ENCODE results near the gene PDGFB. TPM values are rescaled to one million over a fixed set of nuclear protein-coding genes. Genes with fewer than 3 reads are reported as not detected.

Gene PDGFB
- total RNA-seq, result 10 to 100 TPM in 1 of 2 donors, 1 to 10 TPM in 1; 5.9 to 10.4 TPM
- polyA plus RNA-seq (2013, experiment 1 of 2), result 3.5 TPM
- polyA plus RNA-seq (2013, experiment 2 of 2), result 3.3 TPM
- long read RNA-seq, experiment 1, partial matches to known transcripts, result 4 of 9 reads
- long read RNA-seq, experiment 1, other reads (novel, unspliced or antisense), result 2 of 9 reads
- long read RNA-seq, experiment 2, transcript PDGFB-201 (7 exons, 3,497 nt), result major isoform, 20 of 28 reads
- long read RNA-seq, experiment 2, partial matches to known transcripts, result 2 of 28 reads
- long read RNA-seq, experiment 2, other reads (novel, unspliced or antisense), result 6 of 28 reads
- long read RNA-seq, experiment 3, transcript PDGFB-201 (7 exons, 3,497 nt), result major isoform, 11 of 18 reads
- long read RNA-seq, experiment 3, partial matches to known transcripts, result 2 of 18 reads
- long read RNA-seq, experiment 3, other reads (novel, unspliced or antisense), result 5 of 18 reads
- long read RNA-seq, experiment 4, partial matches to known transcripts, result 0 of 3 reads
- long read RNA-seq, experiment 4, other reads (novel, unspliced or antisense), result 1 of 3 reads

DNA sequence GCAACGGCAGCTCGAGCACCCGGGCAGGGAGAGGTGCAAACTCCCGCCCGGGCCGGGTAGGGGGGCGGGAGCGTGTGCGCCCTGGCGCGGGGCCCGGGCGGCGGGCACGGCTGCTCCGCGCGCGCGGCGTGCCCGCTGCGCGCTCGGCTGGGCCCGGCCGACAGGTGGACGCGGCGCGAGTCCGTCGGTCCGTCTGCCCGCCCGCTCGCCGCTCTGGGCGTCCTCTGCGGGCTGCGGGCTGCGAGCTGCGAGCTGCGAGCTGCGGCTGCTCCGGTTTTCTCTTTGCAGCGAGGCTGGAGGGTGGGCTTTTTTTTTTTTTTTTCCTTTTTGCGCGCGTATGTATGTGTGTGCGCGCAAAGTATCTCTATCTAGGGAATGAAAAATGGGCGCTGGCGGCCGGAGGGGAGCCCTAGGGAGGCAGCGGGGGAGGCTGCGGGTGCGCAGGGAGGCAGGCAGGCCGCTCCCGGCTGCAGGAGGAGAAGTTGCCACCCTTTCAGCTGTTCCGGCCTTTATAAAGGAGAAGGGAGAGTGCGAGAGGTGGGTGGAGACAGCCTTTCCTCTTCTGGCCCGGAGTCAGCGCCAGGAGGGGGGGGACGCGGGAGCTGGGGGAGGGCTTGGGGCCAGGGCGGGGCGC, at the start of gene PDGFB:
TSS of gene PDGFB (minus strand) at position 487 of the 634 bp plus-strand sequence. CDS start 1,019 bp downstream, outside the sequence.
- Mint-ChIP-seq H3K27me3 (ENCODE audit: insufficient read depth) (peaks cover 48% of the 10 kb centered on the region), H3K4me3 (peak within 1 kb of the TSS; percentile 76), H3K27ac (no peak within 1 kb of the TSS), H3K36me3 (ENCODE audit: low read depth) (no peaks in the 10 kb centered on the region), H3K9me3 (no peaks in the 10 kb centered on the region), H3K4me1 (peaks cover 16% of the 10 kb centered on the region)
- H3K4me3 ChIP-seq (ENCODE audit: low read length), result peak within 1 kb of the TSS; percentile 71
- peaks cover 36% of the 10 kb centered on the region for H3K27me3 ChIP-seq (ENCODE audit: control insufficient read depth, insufficient read depth, low read length, poor library complexity, severe bottlenecking)
- H3K9ac ChIP-seq (ENCODE audit: extremely low read depth, low read length, poor library complexity, severe bottlenecking), result peak within 1 kb of the TSS; percentile 34
- H3K4me1 ChIP-seq (ENCODE audit: control insufficient read depth, insufficient read depth, low read length), result no peaks in the 10 kb centered on the region
- H3K9me3 ChIP-seq (ENCODE audit: control insufficient read depth, low read length), result no peaks in the 10 kb centered on the region
- no peak for TF ChIP-seq CTCF (conservative IDR thresholded peaks at IDR 0.05)
- H3K27ac ChIP-seq (ENCODE audit: low read depth, low read length), result no peak within 1 kb of the TSS
- WGBS, 2 experiments (ENCODE audit: insufficient coverage in 1 of 2, insufficient read length in 1 of 2), result 0 to 1% methylated on average over 4 to 66 of the region's 68 CpGs
- peak; percentile 79 for DNase-seq
- no peaks in the 10 kb centered on the region for H3K36me3 ChIP-seq (ENCODE audit: control insufficient read depth, insufficient read depth, low read length)

DNA sequence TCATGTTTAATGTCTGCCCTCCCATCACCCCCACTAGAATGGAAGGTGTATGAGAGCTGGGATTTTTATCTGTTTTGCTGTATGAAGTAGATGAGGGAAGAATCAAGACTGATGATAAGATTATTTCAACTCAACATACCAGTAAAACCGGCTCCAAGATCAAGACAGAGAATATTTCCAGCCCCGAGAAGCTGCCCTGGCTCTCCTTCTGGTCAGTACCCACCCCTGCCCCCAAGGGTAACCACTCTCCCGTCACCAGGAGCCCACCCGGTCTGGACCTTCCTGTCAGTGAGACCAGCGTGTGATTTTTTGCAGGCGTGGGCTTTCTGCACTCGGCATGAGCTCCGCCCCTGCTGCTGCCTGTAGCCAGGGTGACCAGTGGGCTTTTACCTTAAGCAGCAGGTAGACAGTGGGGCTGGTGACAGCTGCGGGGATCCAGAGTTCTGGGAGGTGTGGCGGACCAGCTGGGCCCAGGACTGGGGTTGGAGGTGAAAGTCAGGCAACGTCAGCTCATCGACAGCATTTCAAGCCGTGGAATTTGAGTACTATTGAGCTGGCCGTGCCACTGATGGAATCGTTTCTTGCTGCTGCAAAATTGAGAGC, 49.1 kb upstream of the PDGFB start:
- no peaks in the 10 kb centered on the region for H3K36me3 Mint-ChIP-seq (ENCODE audit: low read depth)
- H3K9me3 Mint-ChIP-seq, result no peaks in the 10 kb centered on the region
- H3K36me3 ChIP-seq (ENCODE audit: control insufficient read depth, insufficient read depth, low read length), result no peaks in the 10 kb centered on the region
- H3K27ac Mint-ChIP-seq, result no peak overlapping the region
- no peaks in the 10 kb centered on the region for H3K27me3 ChIP-seq (ENCODE audit: control insufficient read depth, insufficient read depth, low read length, poor library complexity, severe bottlenecking)
- H3K4me3 Mint-ChIP-seq, result no peak overlapping the region
- peaks cover 3% of the 10 kb centered on the region for H3K27me3 Mint-ChIP-seq (ENCODE audit: insufficient read depth)
- TF ChIP-seq CTCF (conservative IDR thresholded peaks at IDR 0.05), result no peak
- H3K27ac ChIP-seq (ENCODE audit: low read depth, low read length), result no peak overlapping the region
- peaks cover 29% of the 10 kb centered on the region for H3K4me1 Mint-ChIP-seq
- H3K9ac ChIP-seq (ENCODE audit: extremely low read depth, low read length, poor library complexity, severe bottlenecking), result no peak overlapping the region
- 88 to 90% methylated on average over 10 to 15 of the region's 15 CpGs for WGBS, 2 experiments (ENCODE audit: insufficient coverage in 1 of 2, insufficient read length in 1 of 2)
- no peak overlapping the region for H3K4me3 ChIP-seq (ENCODE audit: low read length)
- H3K9me3 ChIP-seq (ENCODE audit: control insufficient read depth, low read length), result no peaks in the 10 kb centered on the region
- no peak for DNase-seq
- H3K4me1 ChIP-seq (ENCODE audit: control insufficient read depth, insufficient read depth, low read length), result no peaks in the 10 kb centered on the region

- no peak overlapping the region for H3K4me3 ChIP-seq (ENCODE audit: low read length)
- H3K27me3 Mint-ChIP-seq (ENCODE audit: insufficient read depth), result peaks cover 3% of the 10 kb centered on the region
- 48 to 53% methylated on average over 10 to 12 of the region's 12 CpGs for WGBS, 2 experiments (ENCODE audit: insufficient coverage in 1 of 2, insufficient read length in 1 of 2)
- DNase-seq, result peak; percentile 95
- peaks cover 23% of the 10 kb centered on the region for H3K4me1 Mint-ChIP-seq
- H3K9ac ChIP-seq (ENCODE audit: extremely low read depth, low read length, poor library complexity, severe bottlenecking), result no peak overlapping the region
- H3K4me3 Mint-ChIP-seq, result no peak overlapping the region
- H3K36me3 Mint-ChIP-seq (ENCODE audit: low read depth), result no peaks in the 10 kb centered on the region
- no peaks in the 10 kb centered on the region for H3K36me3 ChIP-seq (ENCODE audit: control insufficient read depth, insufficient read depth, low read length)
- H3K27ac ChIP-seq (ENCODE audit: low read depth, low read length), result no peak overlapping the region
- TF ChIP-seq CTCF (conservative IDR thresholded peaks at IDR 0.05), result no peak
- H3K4me1 ChIP-seq (ENCODE audit: control insufficient read depth, insufficient read depth, low read length), result no peaks in the 10 kb centered on the region
- no peaks in the 10 kb centered on the region for H3K27me3 ChIP-seq (ENCODE audit: control insufficient read depth, insufficient read depth, low read length, poor library complexity, severe bottlenecking)
- peak overlapping the region; percentile 89 for H3K27ac Mint-ChIP-seq
- no peaks in the 10 kb centered on the region for H3K9me3 Mint-ChIP-seq
- no peaks in the 10 kb centered on the region for H3K9me3 ChIP-seq (ENCODE audit: control insufficient read depth, low read length)
Observed at GRCh38 chr22:39292561-39293074, 47.8 kb upstream of the PDGFB start.
